SK-N-SH treated with all-trans-retinoic acid at 6 μM for 48 hours (cell line): ENCODE data around the gene CHCHD4.

Experiments
- ESRRG ChIP-seq: fragments of 250-450 bp; sonication (Bioruptor Pico); IDR thresholded peaks from 2 replicates; pipeline ENCODE4 v1.6.1; 2021; ENCODE audit warnings: mild to moderate bottlenecking
- OSR1 ChIP-seq: fragments of 250-450 bp; sonication (Bioruptor Pico); IDR thresholded peaks from 2 replicates; pipeline ENCODE4 v1.8.0; 2022; ENCODE audit warnings: moderate library complexity, mild to moderate bottlenecking, inconsistent platforms
- PATZ1 ChIP-seq: fragments of 250-450 bp; sonication (Bioruptor Pico); IDR thresholded peaks from 2 replicates; pipeline ENCODE4 v1.8.0; 2020; ENCODE audit warnings: mild to moderate bottlenecking, moderate library complexity, borderline replicate concordance
- PPARA ChIP-seq: fragments of 250-450 bp; sonication (Bioruptor Pico); IDR thresholded peaks from 2 replicates; pipeline ENCODE4 v1.5.0; 2020; ENCODE audit warnings: mild to moderate bottlenecking, borderline replicate concordance
- RARB ChIP-seq: fragments of 250-450 bp; sonication (Bioruptor Pico); IDR thresholded peaks from 2 replicates; pipeline ENCODE4 v1.8.0; 2021; ENCODE audit warnings: mild to moderate bottlenecking, moderate library complexity
- ZFP30 ChIP-seq: fragments of 450-650 bp; formaldehyde crosslinking; IDR thresholded peaks from 2 replicates; pipeline ENCODE4 v1.5.0; 2022; ENCODE audit warnings: mild to moderate bottlenecking, moderate library complexity
- ZNF70 ChIP-seq: fragments of 450-650 bp; formaldehyde crosslinking; IDR thresholded peaks from 2 replicates; pipeline ENCODE4 v1.5.0; 2020; ENCODE audit warnings: mild to moderate bottlenecking, moderate library complexity

GRCh38 chr3:14133188-14133800 is 8.6 kb upstream of the CHCHD4 start:
- TF ChIP-seq ESRRG (CRISPR knock-in tag) (no peak), OSR1 (CRISPR knock-in tag) (no peak), PPARA (CRISPR knock-in tag) (no peak), PATZ1 (no peak), ZNF70 (CRISPR knock-in tag) (no peak), ZFP30 (CRISPR knock-in tag) (no peak), RARB (no peak)
